Esophagus muscularis mucosa (tissue), 4 donors: Measurements from ENCODE around the gene BBS9. TPM values are rescaled to one million over a fixed set of nuclear protein-coding genes. Genes with fewer than 3 reads are reported as not detected.

Source experiments
- DNase-seq: peaks from one replicate; pipeline ENCODE4 v3.0.0-alpha.2; 2017; ENCODE audit errors: extremely low spot score
- H3K27ac ChIP-seq, 4 donors: fragments of 200-600 bp; sonication (generic); replicated peaks in 1 of 4; 1 replicate in 3 of 4; 2 replicates in 1 of 4; pipeline ENCODE4 v1.5.1; 2016 to 2019; ENCODE audit warnings: mild to moderate bottlenecking in 1 of 4
- H3K27me3 ChIP-seq, 4 donors: fragments of 200-600 bp; sonication (generic); one replicate each; pipeline versions ENCODE4 v1.5.1 to v1.6.0; 2016 to 2019
- H3K36me3 ChIP-seq, 4 donors: fragments of 200-600 bp; sonication (generic); one replicate each; pipeline ENCODE4 v1.5.1; 2016 to 2019
- H3K4me1 ChIP-seq, 4 donors: fragments of 200-600 bp; sonication (generic); one replicate each; pipeline ENCODE4 v1.5.1; 2016 to 2019
- H3K4me3 ChIP-seq, 4 donors: fragments of 200-600 bp; sonication (generic); 1 replicate in 2 of 4; 2 replicates in 2 of 4; pipeline ENCODE4 v1.5.1; 2016 to 2019; ENCODE audit warnings: mild to moderate bottlenecking in 4 of 4, moderate library complexity in 1 of 4
- H3K9me3 ChIP-seq, 4 donors: fragments of 200-600 bp; sonication (generic); 1 replicate in 3 of 4; 2 replicates in 1 of 4; pipeline ENCODE4 v1.5.1; 2016 to 2019
- CTCF ChIP-seq, 3 experiments: fragments of 200-600 bp in 2 of 3; fragments of 450-650 bp in 1 of 3; sonication (generic) in 2 of 3; IDR thresholded peaks; one replicate each; pipeline ENCODE4 v1.5.1; 2017 to 2019; ENCODE audit warnings: antibody characterized with exemption in 3 of 3, mild to moderate bottlenecking in 2 of 3, moderate library complexity in 1 of 3
- EP300 ChIP-seq: sonication (generic); formaldehyde crosslinking; IDR thresholded peaks from one replicate; pipeline ENCODE4 v1.6.1; 2017; ENCODE audit warnings: antibody characterized with exemption
- POLR2A ChIP-seq: fragments of 450-650 bp; IDR thresholded peaks from one replicate; pipeline ENCODE4 v1.6.1; 2017; ENCODE audit warnings: antibody characterized with exemption, moderate library complexity, mild to moderate bottlenecking, low read depth
- POLR2AphosphoS5 ChIP-seq, 2 donors: sonication (generic); formaldehyde crosslinking; IDR thresholded peaks; one replicate each; pipeline ENCODE4 v1.6.1; 2017; ENCODE audit warnings: antibody characterized with exemption in 2 of 2
- WGBS: methylation state at CpG from one replicate; pipeline ENCODE4 v1.1.5; 2018; 5-methylcytosine and 5-hydroxymethylcytosine counted together
- intact Hi-C: fragments of 100-400 bp; cut with DNase I; formaldehyde crosslinking; loops from one replicate; pipeline ENCODE4 v1.15.1; 2023
- total RNA-seq, 4 donors: library from RNA; depleted of rRNA; stranded (reverse); fragments of >200 nt; gene quantifications; one replicate each; pipeline versions ENCODE4 v1.1.0 to v1.2.1, GENCODE V29; 2016

The BBS9 gene
- total RNA-seq, 4 donors from 2014 or later: 14.7 to 20.8 (median 16.3) TPM

- H3K4me3 ChIP-seq: no peak overlapping the region
- H3K4me1 ChIP-seq: no peaks in the 10 kb centered on the region
- no peaks in the 10 kb centered on the region for H3K36me3 ChIP-seq
- intact Hi-C loops: no loop called here
- no peak overlapping the region for H3K27ac ChIP-seq
- H3K27me3 ChIP-seq: no peaks in the 10 kb centered on the region
- H3K9me3 ChIP-seq: no peaks in the 10 kb centered on the region
- TF ChIP-seq POLR2A: no peak
- TF ChIP-seq POLR2AphosphoS5 (IDR thresholded peaks at IDR 0.05): no peak
- no peak for TF ChIP-seq EP300
- no peak for TF ChIP-seq CTCF (IDR thresholded peaks at IDR 0.05)
- DNase-seq: no peak
Measured at GRCh38 chr7:33395340-33395739, 266.0 kb downstream of the BBS9 start.

- no peaks in the 10 kb centered on the region for H3K36me3 ChIP-seq
- no peaks in the 10 kb centered on the region for H3K27me3 ChIP-seq
- no peak overlapping the region for H3K4me3 ChIP-seq
- H3K27ac ChIP-seq: no peak overlapping the region
- no peak for DNase-seq
- no peak for TF ChIP-seq EP300
- TF ChIP-seq POLR2A: no peak
- TF ChIP-seq CTCF (IDR thresholded peaks at IDR 0.05): no peak
- no peak for TF ChIP-seq POLR2AphosphoS5 (IDR thresholded peaks at IDR 0.05)
- H3K9me3 ChIP-seq: no peaks in the 10 kb centered on the region
- H3K4me1 ChIP-seq: no peaks in the 10 kb centered on the region
- WGBS: 91% methylated on average over 3 of the region's 3 CpGs
- intact Hi-C loops: no loop called here
Measured at GRCh38 chr7:33399528-33400213, 270.3 kb downstream of the BBS9 start.

- Histone ChIP-seq H3K4me1 (no peaks in the 10 kb centered on the region), H3K36me3 (no peaks in the 10 kb centered on the region), H3K27ac (no peak overlapping the region), H3K4me3 (no peak overlapping the region), H3K27me3 (no peaks in the 10 kb centered on the region), H3K9me3 (no peaks in the 10 kb centered on the region)
- 85% methylated on average over 1 of the region's 1 CpG for WGBS
- no peak for TF ChIP-seq EP300
- TF ChIP-seq POLR2A: no peak
- no peak for TF ChIP-seq CTCF (IDR thresholded peaks at IDR 0.05)
- no peak for TF ChIP-seq POLR2AphosphoS5 (IDR thresholded peaks at IDR 0.05)
- intact Hi-C loops: no loop called here
- DNase-seq: no peak
Measured at GRCh38 chr7:33400214-33400538, 270.8 kb downstream of the BBS9 start.

GRCh38 chr7:33410266-33410665 lies 280.9 kb downstream of the BBS9 start:
- 59% methylated on average over 1 of the region's 1 CpG for WGBS
- H3K4me3 ChIP-seq: no peak overlapping the region
- TF ChIP-seq POLR2A: no peak
- TF ChIP-seq EP300: no peak
- no peak for TF ChIP-seq CTCF (IDR thresholded peaks at IDR 0.05)
- TF ChIP-seq POLR2AphosphoS5 (IDR thresholded peaks at IDR 0.05): no peak
- no peak overlapping the region for H3K27ac ChIP-seq
- DNase-seq: no peak
- no peaks in the 10 kb centered on the region for H3K27me3 ChIP-seq
- intact Hi-C loops: no loop called here
- peaks cover 0 to 16% (median 6%) of the 10 kb centered on the region in 4 donors for H3K9me3 ChIP-seq
- no peaks in the 10 kb centered on the region for H3K36me3 ChIP-seq
- no peaks in the 10 kb centered on the region for H3K4me1 ChIP-seq

- TF ChIP-seq POLR2AphosphoS5 (IDR thresholded peaks at IDR 0.05): no peak
- TF ChIP-seq EP300: no peak
- no peak for TF ChIP-seq POLR2A
- TF ChIP-seq CTCF (IDR thresholded peaks at IDR 0.05): no peak
- Histone ChIP-seq H3K36me3 (no peaks in the 10 kb centered on the region), H3K27ac (no peak overlapping the region), H3K4me3 (no peak overlapping the region), H3K9me3 (peaks cover 0 to 16% (median 6%) of the 10 kb centered on the region in 4 donors), H3K4me1 (no peaks in the 10 kb centered on the region), H3K27me3 (no peaks in the 10 kb centered on the region)
- no peak for DNase-seq
- intact Hi-C loops: no loop called here
- WGBS: 67% methylated on average over 3 of the region's 3 CpGs
Measured at GRCh38 chr7:33411020-33411419, 281.7 kb downstream of the BBS9 start.
